Mesodermal cell (in vitro differentiated cells): ENCODE results near the gene LAMC1.

Experiments used
- H3K27ac ChIP-seq: 2 replicates; pipeline ENCODE4 v1.7.0; 2013; ENCODE audit warnings: mild to moderate bottlenecking, low read depth, low read length, moderate library complexity; ENCODE audit not compliant: severe bottlenecking
- H3K36me3 ChIP-seq: 2 replicates; pipeline ENCODE4 v1.7.1; 2013; ENCODE audit warnings: mild to moderate bottlenecking, low read length, moderate library complexity; ENCODE audit not compliant: control insufficient read depth, insufficient read depth
- H3K4me1 ChIP-seq: one replicate; pipeline ENCODE4 v1.7.1; 2013; ENCODE audit warnings: mild to moderate bottlenecking, low read length; ENCODE audit not compliant: insufficient read depth, control insufficient read depth, poor library complexity, severe bottlenecking
- H3K4me3 ChIP-seq: 2 replicates; pipeline ENCODE4 v1.7.0; 2013; ENCODE audit warnings: low read length, control low read depth, mild to moderate bottlenecking; ENCODE audit not compliant: insufficient read depth, poor library complexity, severe bottlenecking; ENCODE audit errors: extremely low read depth
- H3K9me3 ChIP-seq: 2 replicates; pipeline ENCODE4 v1.7.1; 2013; ENCODE audit warnings: mild to moderate bottlenecking, low read length, moderate library complexity; ENCODE audit not compliant: control insufficient read depth
- WGBS, 2 experiments: methylation state at CpG; one replicate each; pipeline ENCODE4 v1.1.5; 2013; ENCODE audit warnings: missing lambda C conversion rate in 2 of 2; ENCODE audit not compliant: insufficient coverage in 2 of 2; 5-methylcytosine and 5-hydroxymethylcytosine counted together

The LAMC1 gene

GRCh38 chr1:183080406-183080805 lies 57.2 kb downstream of the LAMC1 start:
- no peak overlapping the region for H3K4me3 ChIP-seq
- no peaks in the 10 kb centered on the region for H3K36me3 ChIP-seq
- H3K27ac ChIP-seq: peak overlapping the region; percentile 53
- H3K9me3 ChIP-seq: no peaks in the 10 kb centered on the region
- peaks cover 7% of the 10 kb centered on the region for H3K4me1 ChIP-seq
- WGBS, 2 experiments: 100% methylated on average over 1 of the region's 2 CpGs; no CpG with 5 or more reads in 1 of the 2 experiments

- no peaks in the 10 kb centered on the region for H3K9me3 ChIP-seq
- H3K4me1 ChIP-seq: peaks cover 9% of the 10 kb centered on the region
- no peaks in the 10 kb centered on the region for H3K36me3 ChIP-seq
- WGBS, 2 experiments: no CpG with 5 or more reads among the region's 4 CpGs
- H3K4me3 ChIP-seq: no peak overlapping the region
- H3K27ac ChIP-seq: no peak overlapping the region
These were observed 58.3 kb downstream of the LAMC1 start for GRCh38 chr1:183081402-183082120.

GRCh38 chr1:183082650-183083049 lies 59.4 kb downstream of the LAMC1 start:
- Histone ChIP-seq H3K36me3 (no peaks in the 10 kb centered on the region), H3K4me1 (peaks cover 9% of the 10 kb centered on the region), H3K9me3 (no peaks in the 10 kb centered on the region), H3K4me3 (no peak overlapping the region), H3K27ac (no peak overlapping the region)
- 100% methylated on average over 1 of the region's 1 CpG for WGBS, 2 experiments

- no peak overlapping the region for H3K27ac ChIP-seq
- H3K36me3 ChIP-seq: no peaks in the 10 kb centered on the region
- H3K4me1 ChIP-seq: peaks cover 21% of the 10 kb centered on the region
- no peaks in the 10 kb centered on the region for H3K9me3 ChIP-seq
- H3K4me3 ChIP-seq: no peak overlapping the region
- WGBS, 2 experiments: 100% methylated on average over 1 of the region's 2 CpGs; no CpG with 5 or more reads in 1 of the 2 experiments
These were observed 63.8 kb downstream of the LAMC1 start for GRCh38 chr1:183087001-183087400.

- H3K4me1 ChIP-seq: peaks cover 37% of the 10 kb centered on the region
- H3K27ac ChIP-seq: no peak overlapping the region
- peaks cover 4% of the 10 kb centered on the region for H3K36me3 ChIP-seq
- no peaks in the 10 kb centered on the region for H3K9me3 ChIP-seq
- H3K4me3 ChIP-seq: no peak overlapping the region
- WGBS, 2 experiments: 86 to 91% methylated on average over 1 of the region's 3 CpGs
These were observed 65.9 kb downstream of the LAMC1 start for GRCh38 chr1:183089025-183089639.

- H3K27ac ChIP-seq: peak overlapping the region; percentile 11
- WGBS, 2 experiments: 63 to 92% methylated on average over 1 to 4 of the region's 5 CpGs
- H3K4me1 ChIP-seq: peaks cover 38% of the 10 kb centered on the region
- no peak overlapping the region for H3K4me3 ChIP-seq
- no peaks in the 10 kb centered on the region for H3K9me3 ChIP-seq
- H3K36me3 ChIP-seq: peaks cover 4% of the 10 kb centered on the region
These were observed 67.3 kb downstream of the LAMC1 start for GRCh38 chr1:183090391-183091006.

- Histone ChIP-seq H3K27ac (peak overlapping the region; percentile 11), H3K36me3 (peaks cover 4% of the 10 kb centered on the region), H3K4me3 (no peak overlapping the region), H3K9me3 (no peaks in the 10 kb centered on the region), H3K4me1 (peaks cover 37% of the 10 kb centered on the region)
- WGBS, 2 experiments: 100% methylated on average over 1 of the region's 2 CpGs; no CpG with 5 or more reads in 1 of the 2 experiments
These were observed 68.0 kb downstream of the LAMC1 start for GRCh38 chr1:183091181-183091580.

GRCh38 chr1:183092350-183092749 lies 69.1 kb downstream of the LAMC1 start:
- Histone ChIP-seq H3K36me3 (peaks cover 4% of the 10 kb centered on the region), H3K4me3 (no peak overlapping the region), H3K4me1 (peaks cover 37% of the 10 kb centered on the region), H3K9me3 (no peaks in the 10 kb centered on the region), H3K27ac (no peak overlapping the region)
- 100% methylated on average over 1 of the region's 2 CpGs; no CpG with 5 or more reads in 1 of the 2 experiments for whole genome bisulfite sequencing, 2 experiments

- Histone ChIP-seq H3K4me1 (peaks cover 41% of the 10 kb centered on the region), H3K36me3 (peaks cover 4% of the 10 kb centered on the region), H3K4me3 (no peak overlapping the region), H3K27ac (no peak overlapping the region), H3K9me3 (no peaks in the 10 kb centered on the region)
- WGBS, 2 experiments: 94 to 100% methylated on average over 2 of the region's 3 CpGs
These were observed 69.9 kb downstream of the LAMC1 start for GRCh38 chr1:183093066-183093668.

GRCh38 chr1:183093786-183094298 lies 70.6 kb downstream of the LAMC1 start:
- peaks cover 43% of the 10 kb centered on the region for H3K4me1 ChIP-seq
- peaks cover 9% of the 10 kb centered on the region for H3K36me3 ChIP-seq
- no peak overlapping the region for H3K4me3 ChIP-seq
- H3K9me3 ChIP-seq: no peaks in the 10 kb centered on the region
- peak overlapping the region; percentile 64 for H3K27ac ChIP-seq
- 67% methylated on average over 1 of the region's 1 CpG for WGBS, 2 experiments
